ENCODE data around the gene FAM131A.

Gene FAM131A

GRCh38 chr3:184388164-184388935 is 51.0 kb downstream of the FAM131A start:
- H3K4me1 ChIP-seq (ENCODE audit: control insufficient read depth, insufficient read depth, low read length) = no peaks in the 10 kb centered on the region
- no peaks in the 10 kb centered on the region for H3K36me3 ChIP-seq (ENCODE audit: control insufficient read depth, insufficient read depth, low read length)
- no peak overlapping the region for H3K4me3 ChIP-seq (ENCODE audit: low read length)
- H3K27me3 ChIP-seq (ENCODE audit: control insufficient read depth, insufficient read depth, low read length) = no peaks in the 10 kb centered on the region
- H3K9ac ChIP-seq (ENCODE audit: low read length) = no peak overlapping the region
- H3K9me3 ChIP-seq (ENCODE audit: control insufficient read depth, low read length) = no peaks in the 10 kb centered on the region

DNA sequence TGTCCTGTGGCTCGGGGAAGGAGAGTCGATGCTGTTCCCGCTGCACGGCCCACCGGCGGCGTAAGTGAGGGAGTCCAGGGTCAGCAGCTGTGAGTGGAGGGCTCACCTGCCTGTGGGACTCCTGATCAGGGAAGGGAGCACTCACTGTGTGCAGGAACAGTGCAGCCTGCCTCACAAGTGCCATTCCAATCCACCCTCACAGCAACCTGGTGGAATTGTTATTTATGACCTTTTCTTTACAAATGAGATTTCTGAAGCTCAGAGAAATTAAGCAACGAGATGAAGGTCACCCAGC is 51.5 kb downstream of the FAM131A start:
- H3K4me1 ChIP-seq (ENCODE audit: control insufficient read depth, insufficient read depth, low read length) = no peaks in the 10 kb centered on the region
- H3K9me3 ChIP-seq (ENCODE audit: control insufficient read depth, low read length) = no peaks in the 10 kb centered on the region
- H3K4me3 ChIP-seq (ENCODE audit: low read length) = no peak overlapping the region
- H3K9ac ChIP-seq (ENCODE audit: low read length) = no peak overlapping the region
- no peaks in the 10 kb centered on the region for H3K36me3 ChIP-seq (ENCODE audit: control insufficient read depth, insufficient read depth, low read length)
- H3K27me3 ChIP-seq (ENCODE audit: control insufficient read depth, insufficient read depth, low read length) = no peaks in the 10 kb centered on the region

DNA sequence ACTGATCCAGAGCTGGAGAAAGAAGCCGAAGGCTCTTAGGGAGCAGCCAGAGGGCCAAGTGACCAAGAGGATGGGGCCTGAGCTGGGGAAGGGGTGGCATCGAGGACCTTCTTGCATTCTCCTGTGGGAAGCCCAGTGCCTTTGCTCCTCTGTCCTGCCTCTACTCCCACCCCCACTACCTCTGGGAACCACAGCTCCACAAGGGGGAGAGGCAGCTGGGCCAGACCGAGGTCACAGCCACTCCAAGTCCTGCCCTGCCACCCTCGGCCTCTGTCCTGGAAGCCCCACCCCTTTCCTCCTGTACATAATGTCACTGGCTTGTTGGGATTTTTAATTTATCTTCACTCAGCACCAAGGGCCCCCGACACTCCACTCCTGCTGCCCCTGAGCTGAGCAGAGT is 52.0 kb downstream of the FAM131A start:
- Histone ChIP-seq H3K27me3 (ENCODE audit: control insufficient read depth, insufficient read depth, low read length) (no peaks in the 10 kb centered on the region), H3K4me3 (ENCODE audit: low read length) (no peak overlapping the region), H3K36me3 (ENCODE audit: control insufficient read depth, insufficient read depth, low read length) (no peaks in the 10 kb centered on the region), H3K9me3 (ENCODE audit: control insufficient read depth, low read length) (no peaks in the 10 kb centered on the region), H3K4me1 (ENCODE audit: control insufficient read depth, insufficient read depth, low read length) (no peaks in the 10 kb centered on the region), H3K9ac (ENCODE audit: low read length) (no peak overlapping the region)

- Histone ChIP-seq H3K9me3 (ENCODE audit: control insufficient read depth, low read length) (no peaks in the 10 kb centered on the region), H3K9ac (ENCODE audit: low read length) (no peak overlapping the region), H3K4me1 (ENCODE audit: control insufficient read depth, insufficient read depth, low read length) (no peaks in the 10 kb centered on the region), H3K4me3 (ENCODE audit: low read length) (no peak overlapping the region), H3K36me3 (ENCODE audit: control insufficient read depth, insufficient read depth, low read length) (no peaks in the 10 kb centered on the region), H3K27me3 (ENCODE audit: control insufficient read depth, insufficient read depth, low read length) (no peaks in the 10 kb centered on the region)
Measured at GRCh38 chr3:184389935-184390528, 52.6 kb downstream of the FAM131A start.

DNA sequence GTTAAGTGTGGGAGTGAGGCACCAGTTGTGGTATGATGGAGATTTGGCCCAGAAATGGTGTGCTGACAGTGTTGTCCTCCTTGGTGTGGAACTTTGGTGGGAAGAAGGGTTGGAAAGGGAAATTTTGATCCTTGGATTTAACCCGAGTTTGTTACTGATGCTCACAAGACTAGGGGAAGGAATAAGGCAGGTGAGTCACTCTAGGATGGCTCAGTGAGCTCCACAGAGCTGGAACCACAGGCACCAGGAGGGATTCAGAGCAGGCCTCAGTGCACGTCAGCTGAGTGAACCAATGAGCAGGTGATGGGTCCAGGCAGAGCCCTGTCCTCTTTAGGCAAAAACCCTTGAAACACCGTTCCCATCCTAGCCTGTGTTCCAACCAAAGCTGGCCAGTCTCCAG is 53.9 kb downstream of the FAM131A start:
- no peaks in the 10 kb centered on the region for H3K4me1 ChIP-seq (ENCODE audit: control insufficient read depth, insufficient read depth, low read length)
- no peaks in the 10 kb centered on the region for H3K9me3 ChIP-seq (ENCODE audit: control insufficient read depth, low read length)
- H3K36me3 ChIP-seq (ENCODE audit: control insufficient read depth, insufficient read depth, low read length) = no peaks in the 10 kb centered on the region
- H3K27me3 ChIP-seq (ENCODE audit: control insufficient read depth, insufficient read depth, low read length) = no peaks in the 10 kb centered on the region
- no peak overlapping the region for H3K4me3 ChIP-seq (ENCODE audit: low read length)
- H3K9ac ChIP-seq (ENCODE audit: low read length) = no peak overlapping the region

- Histone ChIP-seq H3K4me3 (ENCODE audit: low read length) (no peak overlapping the region), H3K27me3 (ENCODE audit: control insufficient read depth, insufficient read depth, low read length) (peaks cover 2% of the 10 kb centered on the region), H3K4me1 (ENCODE audit: control insufficient read depth, insufficient read depth, low read length) (no peaks in the 10 kb centered on the region)
Measured at GRCh38 chr3:184395320-184395660, 57.9 kb downstream of the FAM131A start.

More at GRCh38 chr3:184395320-184395660, 57.9 kb downstream of the FAM131A start:
- no peaks in the 10 kb centered on the region for H3K9me3 ChIP-seq (ENCODE audit: control insufficient read depth, low read length)
- H3K36me3 ChIP-seq (ENCODE audit: control insufficient read depth, insufficient read depth, low read length) = no peaks in the 10 kb centered on the region
- H3K9ac ChIP-seq (ENCODE audit: low read length) = no peak overlapping the region

Measured in mucosa of stomach (tissue), 1 donor.